ENCODE measurements around the gene HHAT.

HHAT gene

GRCh38 chr1:210440081-210440480, 111.4 kb downstream of the HHAT start:
- no peak for DNase-seq (ENCODE audit: low spot score)

GRCh38 chr1:210441028-210441427, 112.3 kb downstream of the HHAT start:
- no peak for DNase-seq (ENCODE audit: low spot score)

GRCh38 chr1:210445485-210445884, 116.8 kb downstream of the HHAT start:
- no peak for DNase-seq (ENCODE audit: low spot score)

- DNase-seq (ENCODE audit: low spot score) = no peak
Measured at GRCh38 chr1:210445931-210446330, 117.2 kb downstream of the HHAT start.

GRCh38 chr1:210446479-210446878, 117.8 kb downstream of the HHAT start:
- DNase-seq (ENCODE audit: low spot score) = peak; percentile 47

GRCh38 chr1:210447456-210448057, 118.9 kb downstream of the HHAT start:
- DNase-seq (ENCODE audit: low spot score) = no peak

DNA sequence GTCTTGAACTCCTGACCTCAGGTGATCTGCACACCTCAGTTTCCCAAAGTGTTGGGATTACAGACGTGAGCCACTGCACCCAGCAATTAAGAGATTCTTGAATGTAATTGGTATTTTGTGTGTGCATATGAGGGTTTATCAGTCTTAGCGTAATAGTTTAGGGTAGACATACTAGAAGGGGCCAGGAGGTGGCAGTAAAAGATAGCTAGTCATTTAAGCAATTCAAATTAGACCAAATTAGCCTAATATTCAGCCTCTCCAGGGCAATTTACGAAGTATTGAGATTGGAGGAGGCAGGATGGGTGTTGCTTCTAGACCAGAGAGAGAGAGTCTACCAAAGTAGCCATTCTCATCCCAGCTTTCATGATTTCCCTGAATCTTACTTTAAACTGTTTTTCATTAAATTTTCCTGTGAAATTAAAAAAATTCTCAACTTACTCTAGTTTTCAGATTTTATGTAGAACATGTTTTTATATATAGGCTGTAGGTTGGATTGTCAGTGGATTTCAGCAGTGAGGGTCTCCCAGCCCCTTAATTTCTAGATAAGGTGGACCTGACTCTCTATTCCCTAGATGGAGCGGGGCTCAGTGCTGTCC, 119.7 kb downstream of the HHAT start:
- DNase-seq (ENCODE audit: low spot score) = peak; percentile 76

GRCh38 chr1:210455840-210456603, 127.3 kb downstream of the HHAT start:
- no peak for DNase-seq (ENCODE audit: low spot score)

DNA sequence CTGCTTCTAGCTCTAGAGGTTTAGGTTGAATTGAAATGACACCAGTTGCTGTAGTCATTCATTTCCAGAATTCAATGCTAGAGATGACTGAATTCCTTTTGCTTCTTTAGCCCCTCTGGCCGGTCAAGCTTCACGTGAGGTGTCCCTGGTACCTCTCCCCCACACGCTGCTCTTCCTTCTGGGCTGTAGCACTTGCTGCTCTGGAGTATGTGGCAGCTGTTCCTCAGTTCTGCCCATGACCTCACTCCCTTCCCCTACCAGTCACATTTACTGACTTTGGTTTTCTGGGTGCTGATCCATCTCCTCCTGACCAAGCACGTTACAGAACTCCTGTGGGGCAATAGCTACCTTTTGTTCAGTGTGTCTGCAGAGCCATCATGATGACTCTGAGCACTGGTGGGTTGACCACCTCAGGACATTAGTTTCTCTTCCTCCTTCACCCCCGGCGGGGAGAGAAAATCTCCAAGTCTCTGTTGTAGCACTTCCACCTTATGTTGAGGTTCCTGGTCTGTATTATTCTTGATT, 128.1 kb downstream of the HHAT start:
- DNase-seq (ENCODE audit: low spot score) = no peak

- no peak for DNase-seq (ENCODE audit: low spot score)
Measured at GRCh38 chr1:210457568-210457967, 128.9 kb downstream of the HHAT start.

DNA sequence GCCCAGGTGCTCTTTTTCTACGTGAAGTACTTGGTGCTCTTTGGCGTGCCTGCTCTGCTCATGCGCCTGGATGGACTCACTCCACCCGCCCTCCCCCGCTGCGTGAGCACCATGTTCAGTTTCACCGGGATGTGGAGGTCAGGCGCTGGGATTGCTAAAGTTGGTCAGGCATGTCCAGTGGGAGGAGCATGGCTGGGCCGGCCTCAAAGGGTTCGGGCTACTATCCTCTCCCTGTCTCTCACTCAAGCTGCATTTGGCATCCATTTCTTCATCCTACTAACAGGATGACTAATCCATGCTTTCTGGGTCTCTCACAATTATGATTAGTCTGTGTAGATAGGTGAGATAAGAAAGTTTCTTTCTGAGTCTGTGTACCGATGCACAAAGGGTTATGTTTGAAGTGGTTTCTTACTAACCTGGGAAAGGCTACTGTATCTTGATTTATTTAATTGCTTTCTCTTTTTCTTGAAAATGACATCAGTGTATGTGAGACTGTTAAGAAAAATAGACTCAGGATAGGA, 135.9 kb downstream of the HHAT start:
- no peak for DNase-seq (ENCODE audit: low spot score)

GRCh38 chr1:210465150-210465549, 136.4 kb downstream of the HHAT start:
- DNase-seq (ENCODE audit: low spot score) = no peak

GRCh38 chr1:210467440-210468043, 138.8 kb downstream of the HHAT start:
- no peak for DNase-seq (ENCODE audit: low spot score)

GRCh38 chr1:210469441-210469840, 140.7 kb downstream of the HHAT start:
- DNase-seq (ENCODE audit: low spot score) = no peak

DNA sequence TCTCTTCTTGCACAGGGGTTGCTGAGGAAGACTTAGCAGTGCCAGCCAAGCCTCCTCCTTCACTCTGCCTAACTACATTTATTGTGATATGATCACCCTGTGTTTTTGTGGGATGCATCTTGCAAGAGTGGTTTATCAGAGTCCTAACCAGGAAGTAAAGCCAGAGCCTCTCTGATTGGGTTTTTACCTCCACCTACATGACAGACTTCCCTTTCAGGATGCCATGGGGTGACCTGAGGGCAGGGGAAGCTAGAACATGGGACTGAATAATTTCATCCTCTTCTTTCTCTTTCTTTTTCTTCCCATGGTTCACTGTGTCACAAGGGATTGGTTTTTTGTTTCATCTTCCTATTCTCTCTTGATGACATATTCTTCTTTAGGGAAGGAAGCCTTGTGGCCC, 146.6 kb downstream of the HHAT start:
- no peak for DNase-seq (ENCODE audit: low spot score)

DNA sequence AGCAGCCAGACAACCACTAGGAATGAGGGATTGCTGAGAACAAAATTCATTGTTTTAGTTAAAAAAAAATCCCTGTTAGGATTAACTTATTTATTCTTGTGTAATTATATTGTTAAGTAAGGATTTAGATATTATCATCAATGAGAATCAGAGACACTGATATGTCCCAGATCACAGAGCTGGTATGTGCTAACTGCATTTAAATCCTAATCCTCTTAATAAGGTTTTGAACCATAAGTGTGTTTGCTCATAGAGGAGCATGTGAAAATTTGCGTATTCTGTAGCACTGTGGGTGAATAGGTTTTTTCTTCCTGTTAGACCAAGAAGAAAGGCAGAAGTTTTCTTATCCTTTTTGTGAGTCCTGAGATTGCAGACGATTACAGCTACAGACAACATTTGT, 147.1 kb downstream of the HHAT start:
- DNase-seq (ENCODE audit: low spot score) = no peak

GRCh38 chr1:210476730-210477129, 148.0 kb downstream of the HHAT start:
- no peak for DNase-seq (ENCODE audit: low spot score)

DNA sequence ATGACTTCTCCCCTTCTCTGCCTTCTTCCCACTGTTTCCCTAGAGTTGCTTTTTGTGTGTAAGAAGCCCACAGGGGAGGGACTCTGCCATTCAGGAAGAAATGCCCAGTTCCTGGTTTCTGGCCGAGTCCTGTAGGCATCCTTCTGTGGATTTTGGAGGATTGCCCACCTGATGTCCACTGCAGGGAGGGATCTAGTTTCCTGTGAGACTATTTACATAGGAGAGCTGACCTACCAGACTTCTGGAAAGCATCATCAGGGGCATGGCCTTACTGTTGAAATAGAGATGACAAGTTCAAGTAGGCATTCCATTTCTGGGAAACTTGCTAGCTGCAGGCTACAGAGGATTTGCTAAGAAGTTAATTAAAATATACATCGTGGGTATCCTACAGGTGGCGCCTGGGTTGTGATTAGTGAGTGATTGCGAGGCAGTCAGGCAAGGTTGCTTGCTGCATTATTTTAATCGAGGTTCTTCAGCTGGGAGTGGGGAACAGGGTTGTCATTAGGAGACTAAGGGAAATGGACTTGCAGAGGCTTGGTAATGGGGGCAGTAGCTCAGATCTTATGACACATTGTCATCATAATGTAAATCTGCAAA, 148.7 kb downstream of the HHAT start:
- DNase-seq (ENCODE audit: low spot score) = no peak

DNA sequence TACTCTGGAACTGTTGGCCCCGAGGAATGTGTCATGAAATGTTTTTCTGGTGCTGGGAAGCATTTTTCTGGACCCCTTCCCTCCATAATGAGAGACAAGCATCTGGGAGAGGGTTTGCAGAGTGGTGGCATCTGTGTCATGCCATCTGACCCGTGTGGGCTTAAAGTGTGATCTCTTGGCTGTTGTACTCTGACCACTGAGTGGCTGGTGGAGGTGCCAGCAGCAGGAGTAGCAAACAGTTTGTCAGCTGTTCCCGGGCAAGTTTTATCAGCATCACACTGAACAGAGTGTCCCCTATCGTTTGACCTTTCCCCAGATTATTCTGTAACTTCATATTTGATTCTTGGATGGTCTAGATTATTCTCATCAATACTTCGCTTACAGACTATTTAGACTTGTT, 150.1 kb downstream of the HHAT start:
- no peak for DNase-seq (ENCODE audit: low spot score)

DNA sequence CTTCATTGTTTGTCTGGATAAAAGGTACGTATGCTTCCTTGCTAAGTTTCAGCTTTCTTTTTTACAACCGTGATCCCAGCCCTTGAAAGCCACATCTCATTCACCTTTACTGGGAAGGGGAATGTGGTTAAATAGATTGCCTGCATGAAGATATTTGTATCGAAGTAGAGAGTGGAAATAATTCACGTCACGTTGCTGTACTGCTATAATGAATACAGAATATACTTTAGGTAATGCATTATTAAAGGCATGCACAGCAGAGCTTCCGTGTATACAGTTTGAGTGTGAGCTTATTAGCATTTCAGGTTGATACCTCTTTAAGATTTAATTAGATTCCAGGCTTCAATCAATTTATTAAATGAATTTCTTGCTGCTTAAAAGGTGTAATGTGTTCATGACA, 153.8 kb downstream of the HHAT start:
- no peak for DNase-seq (ENCODE audit: low spot score)

- no peak for DNase-seq (ENCODE audit: low spot score)
Measured at GRCh38 chr1:210482945-210483617, 154.4 kb downstream of the HHAT start.

DNA sequence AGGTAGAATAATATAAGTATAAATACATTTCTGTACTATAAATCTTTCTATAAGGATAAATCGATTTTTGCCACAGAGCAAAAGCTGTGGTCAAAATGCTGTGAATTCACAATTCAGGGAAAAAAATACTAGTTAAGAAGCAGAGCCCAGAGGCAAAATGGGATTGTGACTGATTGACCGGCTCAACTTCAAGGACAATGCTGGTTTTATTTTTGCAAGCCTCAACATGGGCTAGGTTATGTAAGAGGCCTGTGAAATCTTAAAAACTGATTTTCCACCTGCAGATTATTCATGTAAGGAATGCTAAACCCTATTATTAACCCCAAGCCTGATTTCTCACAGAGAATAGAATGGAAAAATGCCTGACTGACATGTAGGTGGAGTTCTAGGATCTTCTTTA, 155.1 kb downstream of the HHAT start:
- no peak for DNase-seq (ENCODE audit: low spot score)
